ENCODE data around the gene HOXD12.

The HOXD12 gene

DNA sequence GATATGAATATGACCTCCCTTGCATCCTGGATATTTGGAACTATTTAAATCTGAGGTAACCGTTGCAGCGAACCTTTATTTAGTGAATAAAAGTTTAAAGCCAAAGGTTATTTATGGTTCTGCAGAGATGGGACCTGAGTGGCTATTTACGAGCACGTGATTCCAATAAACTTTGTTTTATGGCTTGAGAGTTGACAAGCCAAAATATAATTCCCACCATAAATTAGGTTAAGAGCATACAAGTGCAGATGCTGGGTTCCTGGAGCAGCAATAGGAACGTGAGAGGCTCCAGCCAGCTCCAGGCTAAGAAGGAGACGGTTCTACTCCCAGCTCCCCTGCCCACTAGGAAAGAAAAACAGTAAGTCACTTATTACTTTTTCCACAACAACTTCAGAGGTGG lies 46.5 kb downstream of the HOXD12 start:
- no peak for TF ChIP-seq EZH2phosphoT487 (IDR thresholded peaks at IDR 0.05; ENCODE audit: low read length)
- TF ChIP-seq EZH2 (optimal IDR thresholded peaks at IDR 0.05; ENCODE audit: low read depth, low read length): no peak
- TF ChIP-seq, protein P1, sequence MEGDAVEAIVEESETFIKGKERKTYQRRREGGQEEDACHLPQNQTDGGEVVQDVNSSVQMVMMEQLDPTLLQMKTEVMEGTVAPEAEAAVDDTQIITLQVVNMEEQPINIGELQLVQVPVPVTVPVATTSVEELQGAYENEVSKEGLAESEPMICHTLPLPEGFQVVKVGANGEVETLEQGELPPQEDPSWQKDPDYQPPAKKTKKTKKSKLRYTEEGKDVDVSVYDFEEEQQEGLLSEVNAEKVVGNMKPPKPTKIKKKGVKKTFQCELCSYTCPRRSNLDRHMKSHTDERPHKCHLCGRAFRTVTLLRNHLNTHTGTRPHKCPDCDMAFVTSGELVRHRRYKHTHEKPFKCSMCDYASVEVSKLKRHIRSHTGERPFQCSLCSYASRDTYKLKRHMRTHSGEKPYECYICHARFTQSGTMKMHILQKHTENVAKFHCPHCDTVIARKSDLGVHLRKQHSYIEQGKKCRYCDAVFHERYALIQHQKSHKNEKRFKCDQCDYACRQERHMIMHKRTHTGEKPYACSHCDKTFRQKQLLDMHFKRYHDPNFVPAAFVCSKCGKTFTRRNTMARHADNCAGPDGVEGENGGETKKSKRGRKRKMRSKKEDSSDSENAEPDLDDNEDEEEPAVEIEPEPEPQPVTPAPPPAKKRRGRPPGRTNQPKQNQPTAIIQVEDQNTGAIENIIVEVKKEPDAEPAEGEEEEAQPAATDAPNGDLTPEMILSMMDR (IDR thresholded peaks at IDR 0.05; ENCODE audit: low read length): no peak
- no peak overlapping the region for H2AFZ ChIP-seq (ENCODE audit: low read length)
- H3F3A ChIP-seq (ENCODE audit: insufficient read depth, low read length): no peaks in the 10 kb centered on the region
- DNase-seq: no peak
- H3K4me3 ChIP-seq (ENCODE audit: low read length): no peak overlapping the region
- H4K20me1 ChIP-seq (ENCODE audit: insufficient read depth, low read length): no peaks in the 10 kb centered on the region
- no peaks in the 10 kb centered on the region for H3K79me2 ChIP-seq (ENCODE audit: low read length)
- H3K9me3 ChIP-seq (replicated peaks; ENCODE audit: insufficient read depth, low read length): no peaks in the 10 kb centered on the region
- H3K9ac ChIP-seq (ENCODE audit: low read length): no peak overlapping the region
- no peaks in the 10 kb centered on the region for H3K36me3 ChIP-seq (replicated peaks; ENCODE audit: insufficient read depth, low read length)
- no peaks in the 10 kb centered on the region for H3K9me2 ChIP-seq (replicated peaks; ENCODE audit: insufficient read depth, low read length)
- peaks cover 15% of the 10 kb centered on the region for H3K27me3 ChIP-seq (replicated peaks; ENCODE audit: insufficient read depth, low read length)
- H3K27ac ChIP-seq (ENCODE audit: low read length): no peak overlapping the region
- no peaks in the 10 kb centered on the region for H3K4me1 ChIP-seq (ENCODE audit: low read length)
- no peak overlapping the region for H3K4me2 ChIP-seq (ENCODE audit: low read depth, low read length)

DNA sequence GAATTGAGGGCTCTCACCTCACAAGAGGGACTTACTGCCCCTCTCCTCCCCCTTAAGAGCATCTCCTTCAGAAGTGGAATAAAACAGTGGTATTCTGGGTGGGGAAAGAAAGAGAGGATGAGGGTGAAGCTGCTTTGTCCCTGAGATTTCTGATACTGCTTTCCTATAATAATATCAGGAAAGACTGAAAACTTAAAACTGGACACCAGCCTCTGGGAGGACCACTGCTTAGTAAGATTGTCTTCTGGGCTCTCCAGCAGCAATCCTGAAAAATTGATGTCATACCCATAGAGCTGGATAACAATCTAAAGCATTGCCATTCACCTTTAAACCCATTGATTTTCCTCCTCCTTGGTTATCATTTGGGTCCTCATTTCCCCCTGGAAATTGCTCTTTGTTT lies 47.0 kb downstream of the HOXD12 start:
- H3K9me3 ChIP-seq (replicated peaks; ENCODE audit: insufficient read depth, low read length): no peaks in the 10 kb centered on the region
- no peak overlapping the region for H2AFZ ChIP-seq (ENCODE audit: low read length)
- no peaks in the 10 kb centered on the region for H4K20me1 ChIP-seq (ENCODE audit: insufficient read depth, low read length)
- no peak overlapping the region for H3K27ac ChIP-seq (ENCODE audit: low read length)
- no peak overlapping the region for H3K4me2 ChIP-seq (ENCODE audit: low read depth, low read length)
- no peak for TF ChIP-seq EZH2phosphoT487 (IDR thresholded peaks at IDR 0.05; ENCODE audit: low read length)
- TF ChIP-seq EZH2 (optimal IDR thresholded peaks at IDR 0.05; ENCODE audit: low read depth, low read length): no peak
- TF ChIP-seq, protein P1 (IDR thresholded peaks at IDR 0.05; ENCODE audit: low read length): no peak
- no peaks in the 10 kb centered on the region for H3K4me1 ChIP-seq (ENCODE audit: low read length)
- peaks cover 15% of the 10 kb centered on the region for H3K27me3 ChIP-seq (replicated peaks; ENCODE audit: insufficient read depth, low read length)
- H3F3A ChIP-seq (ENCODE audit: insufficient read depth, low read length): no peaks in the 10 kb centered on the region
- no peaks in the 10 kb centered on the region for H3K79me2 ChIP-seq (ENCODE audit: low read length)
- H3K4me3 ChIP-seq (ENCODE audit: low read length): no peak overlapping the region
- H3K9ac ChIP-seq (ENCODE audit: low read length): no peak overlapping the region
- no peaks in the 10 kb centered on the region for H3K9me2 ChIP-seq (replicated peaks; ENCODE audit: insufficient read depth, low read length)
- no peaks in the 10 kb centered on the region for H3K36me3 ChIP-seq (replicated peaks; ENCODE audit: insufficient read depth, low read length)
- no peak for DNase-seq

DNA sequence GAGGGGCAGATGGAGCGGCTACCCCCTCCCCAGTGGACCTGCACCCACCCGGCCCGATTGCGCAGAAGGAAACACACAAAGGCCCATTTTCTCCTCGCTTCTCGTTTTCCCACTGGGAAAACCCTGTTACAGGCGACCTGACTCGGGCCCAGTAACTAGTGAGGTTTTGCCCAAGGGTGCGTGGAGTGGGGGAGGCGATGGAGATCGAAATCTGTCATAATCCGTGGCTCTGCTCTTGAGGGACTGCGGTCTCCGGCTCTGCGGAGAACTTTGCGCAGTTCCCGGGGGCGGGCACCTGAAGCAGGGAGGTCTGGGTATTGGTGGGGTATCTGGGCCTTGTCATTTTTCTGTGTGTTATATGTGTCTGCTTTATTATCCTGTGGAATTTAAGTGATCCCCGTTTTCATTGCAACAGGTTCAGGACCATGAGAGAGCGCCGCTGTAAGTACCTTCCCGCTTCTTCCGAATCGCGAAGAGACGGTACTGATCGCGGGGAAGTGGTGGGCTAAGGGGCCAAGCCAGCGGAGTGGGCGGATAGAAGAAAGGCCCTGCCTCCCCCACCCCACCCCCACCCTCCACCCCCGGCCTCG lies 47.7 kb downstream of the HOXD12 start:
- Histone ChIP-seq H3K4me1 (ENCODE audit: low read length) (no peaks in the 10 kb centered on the region), H2AFZ (ENCODE audit: low read length) (no peak overlapping the region), H3K4me3 (ENCODE audit: low read length) (no peak overlapping the region), H3K9ac (ENCODE audit: low read length) (no peak overlapping the region), H3K79me2 (ENCODE audit: low read length) (no peaks in the 10 kb centered on the region), H3K9me3 (replicated peaks; ENCODE audit: insufficient read depth, low read length) (no peaks in the 10 kb centered on the region), H4K20me1 (ENCODE audit: insufficient read depth, low read length) (no peaks in the 10 kb centered on the region), H3K36me3 (replicated peaks; ENCODE audit: insufficient read depth, low read length) (no peaks in the 10 kb centered on the region), H3F3A (ENCODE audit: insufficient read depth, low read length) (no peaks in the 10 kb centered on the region), H3K27ac (ENCODE audit: low read length) (no peak overlapping the region), H3K4me2 (ENCODE audit: low read depth, low read length) (no peak overlapping the region), H3K27me3 (replicated peaks; ENCODE audit: insufficient read depth, low read length) (peaks cover 15% of the 10 kb centered on the region), H3K9me2 (replicated peaks; ENCODE audit: insufficient read depth, low read length) (no peaks in the 10 kb centered on the region)
- TF ChIP-seq EZH2phosphoT487 (IDR thresholded peaks at IDR 0.05; ENCODE audit: low read length) (no peak), EZH2 (optimal IDR thresholded peaks at IDR 0.05; ENCODE audit: low read depth, low read length) (no peak)
- TF ChIP-seq, protein P1 (IDR thresholded peaks at IDR 0.05; ENCODE audit: low read length): no peak
- DNase-seq: no peak

All from MM.1S (cell line).